ENCODE measurements around the gene ZNF497.
A peak's percentile ranks its signal among the peaks of the same experiment; 100 is the strongest.

The ZNF497 gene

GRCh38 chr19:58382997-58383603, 20.5 kb upstream of the ZNF497 start:
- Histone ChIP-seq H3F3A (ENCODE audit: insufficient read depth, low read length) (peaks cover 3% of the 10 kb centered on the region; the same call in 1 of the 2 replicates), H3K4me1 (ENCODE audit: low read length) (0 out of 2 replicates have a peak, but pooled peaks cover 10% of the 10 kb centered on the region), H4K20me1 (ENCODE audit: insufficient read depth, low read length) (no peaks in the 10 kb centered on the region), H3K36me3 (replicated peaks; ENCODE audit: insufficient read depth, low read length) (peaks cover 3% of the 10 kb centered on the region; the same call in 1 of the 2 replicates), H3K9ac (ENCODE audit: low read length) (no peak overlapping the region), H3K9me3 (replicated peaks; ENCODE audit: insufficient read depth, low read length) (no peaks in the 10 kb centered on the region), H3K9me2 (replicated peaks; ENCODE audit: insufficient read depth, low read length) (no peaks in the 10 kb centered on the region), H3K79me2 (ENCODE audit: low read length) (peaks cover 10% of the 10 kb centered on the region), H3K27me3 (replicated peaks; ENCODE audit: insufficient read depth, low read length) (no peaks in the 10 kb centered on the region), H2AFZ (ENCODE audit: low read length) (no peak overlapping the region), H3K4me3 (ENCODE audit: low read length) (no peak overlapping the region), H3K4me2 (ENCODE audit: low read depth, low read length) (no peak overlapping the region), H3K27ac (ENCODE audit: low read length) (no peak overlapping the region)
- TF ChIP-seq CTCF (IDR thresholded peaks at IDR 0.05; ENCODE audit: low read length), result no peak
- no peak for TF ChIP-seq EZH2phosphoT487 (IDR thresholded peaks at IDR 0.05; ENCODE audit: low read length)
- no peak for TF ChIP-seq EZH2 (optimal IDR thresholded peaks at IDR 0.05; ENCODE audit: low read depth, low read length)
- no peak for DNase-seq

- Histone ChIP-seq H3K27ac (ENCODE audit: low read length) (peak overlapping the region; percentile 50; the same call in 1 of the 2 replicates), H3K9me2 (replicated peaks; ENCODE audit: insufficient read depth, low read length) (no peaks in the 10 kb centered on the region), H3K27me3 (replicated peaks; ENCODE audit: insufficient read depth, low read length) (no peaks in the 10 kb centered on the region), H3K9me3 (replicated peaks; ENCODE audit: insufficient read depth, low read length) (no peaks in the 10 kb centered on the region), H3K9ac (ENCODE audit: low read length) (peak overlapping the region; percentile 62), H3K4me3 (ENCODE audit: low read length) (peak overlapping the region; percentile 56), H4K20me1 (ENCODE audit: insufficient read depth, low read length) (no peaks in the 10 kb centered on the region), H3K4me2 (ENCODE audit: low read depth, low read length) (peak overlapping the region; percentile 61; the same call in 1 of the 2 replicates), H3F3A (ENCODE audit: insufficient read depth, low read length) (peaks cover 3% of the 10 kb centered on the region; the same call in 1 of the 2 replicates), H3K36me3 (replicated peaks; ENCODE audit: insufficient read depth, low read length) (no peaks in the 10 kb centered on the region), H2AFZ (ENCODE audit: low read length) (0 out of 2 replicates have a peak overlapping the region, but pooled peaks have one; percentile 17), H3K79me2 (ENCODE audit: low read length) (no peaks in the 10 kb centered on the region), H3K4me1 (ENCODE audit: low read length) (0 out of 2 replicates have a peak, but pooled peaks cover 6% of the 10 kb centered on the region)
- TF ChIP-seq EZH2 (optimal IDR thresholded peaks at IDR 0.05; ENCODE audit: low read depth, low read length) (no peak), EZH2phosphoT487 (IDR thresholded peaks at IDR 0.05; ENCODE audit: low read length) (no peak), CTCF (IDR thresholded peaks at IDR 0.05; ENCODE audit: low read length) (no peak)
- DNase-seq, result no peak
Observed at GRCh38 chr19:58381460-58382212, 19.1 kb upstream of the ZNF497 start.

- Histone ChIP-seq H3K36me3 (replicated peaks; ENCODE audit: insufficient read depth, low read length) (no peaks in the 10 kb centered on the region), H3K9ac (ENCODE audit: low read length) (peak within 1 kb of the TSS; percentile 82), H3K79me2 (ENCODE audit: low read length) (no peaks in the 10 kb centered on the region), H3K4me1 (ENCODE audit: low read length) (0 out of 2 replicates have a peak, but pooled peaks cover 6% of the 10 kb centered on the region), H2AFZ (ENCODE audit: low read length) (peak within 1 kb of the TSS; percentile 96), H3K27ac (ENCODE audit: low read length) (peak within 1 kb of the TSS; percentile 71; the same call in 1 of the 2 replicates), H3K27me3 (replicated peaks; ENCODE audit: insufficient read depth, low read length) (no peaks in the 10 kb centered on the region), H3K9me3 (replicated peaks; ENCODE audit: insufficient read depth, low read length) (no peaks in the 10 kb centered on the region), H3K9me2 (replicated peaks; ENCODE audit: insufficient read depth, low read length) (no peaks in the 10 kb centered on the region), H3F3A (ENCODE audit: insufficient read depth, low read length) (no peaks in the 10 kb centered on the region), H3K4me2 (ENCODE audit: low read depth, low read length) (peak within 1 kb of the TSS; percentile 96), H3K4me3 (ENCODE audit: low read length) (peak within 1 kb of the TSS; percentile 76), H4K20me1 (ENCODE audit: insufficient read depth, low read length) (no peaks in the 10 kb centered on the region)
- TF ChIP-seq CTCF (IDR thresholded peaks at IDR 0.05; ENCODE audit: low read length), result no peak
- no peak for TF ChIP-seq EZH2 (optimal IDR thresholded peaks at IDR 0.05; ENCODE audit: low read depth, low read length)
- TF ChIP-seq EZH2phosphoT487 (IDR thresholded peaks at IDR 0.05; ENCODE audit: low read length), result no peak
- DNase-seq, result peak; percentile 100
Observed at GRCh38 chr19:58380662-58381459, 18.3 kb upstream of the ZNF497 start, which contains the start of gene ZNF837. TSS of gene ZNF837 (minus strand) at chr19:58381030. CDS start at chr19:58369332, 11,698 bp downstream.

All from MM.1S (cell line).